ENCODE results near the gene CEP192.

Gene CEP192

GRCh38 chr18:13120255-13120654 lies 129.1 kb downstream of the CEP192 start:
- WGBS (ENCODE audit: insufficient coverage, insufficient read length): no CpG with 5 or more reads among the region's 3 CpGs
- H3K36me3 ChIP-seq (ENCODE audit: control insufficient read depth, insufficient read depth, low read length): peaks cover 3% of the 10 kb centered on the region; the same call in 1 of the 2 replicates

GRCh38 chr18:13120983-13121441 lies 129.8 kb downstream of the CEP192 start:
- Histone ChIP-seq H3K4me3 (ENCODE audit: low read length) (no peak overlapping the region), H3K4me1 (ENCODE audit: control insufficient read depth, insufficient read depth, low read length) (no peaks in the 10 kb centered on the region), H3K27ac (ENCODE audit: low read length) (no peak overlapping the region), H3K9me3 (ENCODE audit: control insufficient read depth, insufficient read depth, low read length) (no peaks in the 10 kb centered on the region), H3K36me3 (ENCODE audit: control insufficient read depth, insufficient read depth, low read length) (peaks cover 3% of the 10 kb centered on the region; the same call in 1 of the 2 replicates), H3K27me3 (ENCODE audit: control insufficient read depth, insufficient read depth, low read length) (no peaks in the 10 kb centered on the region)
- WGBS (ENCODE audit: insufficient coverage, insufficient read length): no CpG with 5 or more reads among the region's 4 CpGs
- DNase-seq (ENCODE audit: low read depth, low spot score): no peak

More at GRCh38 chr18:13120255-13120654, 129.1 kb downstream of the CEP192 start:
- Histone ChIP-seq H3K4me1 (ENCODE audit: control insufficient read depth, insufficient read depth, low read length) (no peaks in the 10 kb centered on the region), H3K4me3 (ENCODE audit: low read length) (no peak overlapping the region), H3K27me3 (ENCODE audit: control insufficient read depth, insufficient read depth, low read length) (no peaks in the 10 kb centered on the region), H3K9me3 (ENCODE audit: control insufficient read depth, insufficient read depth, low read length) (no peaks in the 10 kb centered on the region), H3K27ac (ENCODE audit: low read length) (no peak overlapping the region)
- no peak for DNase-seq (ENCODE audit: low read depth, low spot score)

GRCh38 chr18:13124411-13124810 lies 133.2 kb downstream of the CEP192 start:
- Histone ChIP-seq H3K27me3 (ENCODE audit: control insufficient read depth, insufficient read depth, low read length) (no peaks in the 10 kb centered on the region), H3K27ac (ENCODE audit: low read length) (no peak overlapping the region), H3K36me3 (ENCODE audit: control insufficient read depth, insufficient read depth, low read length) (peaks cover 3% of the 10 kb centered on the region; the same call in 1 of the 2 replicates), H3K9me3 (ENCODE audit: control insufficient read depth, insufficient read depth, low read length) (no peaks in the 10 kb centered on the region), H3K4me1 (ENCODE audit: control insufficient read depth, insufficient read depth, low read length) (no peaks in the 10 kb centered on the region), H3K4me3 (ENCODE audit: low read length) (no peak overlapping the region)
- DNase-seq (ENCODE audit: low read depth, low spot score): no peak
- WGBS (ENCODE audit: insufficient coverage, insufficient read length): no CpG with 5 or more reads among the region's 8 CpGs

- Histone ChIP-seq H3K4me1 (ENCODE audit: control insufficient read depth, insufficient read depth, low read length) (no peaks in the 10 kb centered on the region), H3K36me3 (ENCODE audit: control insufficient read depth, insufficient read depth, low read length) (peaks cover 3% of the 10 kb centered on the region; the same call in 1 of the 2 replicates), H3K27ac (ENCODE audit: low read length) (no peak overlapping the region), H3K27me3 (ENCODE audit: control insufficient read depth, insufficient read depth, low read length) (no peaks in the 10 kb centered on the region), H3K9me3 (ENCODE audit: control insufficient read depth, insufficient read depth, low read length) (no peaks in the 10 kb centered on the region), H3K4me3 (ENCODE audit: low read length) (no peak overlapping the region)
- DNase-seq (ENCODE audit: low read depth, low spot score): no peak
- WGBS (ENCODE audit: insufficient coverage, insufficient read length): no CpG with 5 or more reads among the region's 5 CpGs
Measured at GRCh38 chr18:13125191-13125590, 134.0 kb downstream of the CEP192 start.

- H3K4me3 ChIP-seq (ENCODE audit: low read length): no peak overlapping the region
- H3K27me3 ChIP-seq (ENCODE audit: control insufficient read depth, insufficient read depth, low read length): no peaks in the 10 kb centered on the region
- H3K36me3 ChIP-seq (ENCODE audit: control insufficient read depth, insufficient read depth, low read length): peaks cover 3% of the 10 kb centered on the region; the same call in 1 of the 2 replicates
- no peaks in the 10 kb centered on the region for H3K4me1 ChIP-seq (ENCODE audit: control insufficient read depth, insufficient read depth, low read length)
- no peak for DNase-seq (ENCODE audit: low read depth, low spot score)
- no CpG with 5 or more reads among the region's 17 CpGs for WGBS (ENCODE audit: insufficient coverage, insufficient read length)
- H3K9me3 ChIP-seq (ENCODE audit: control insufficient read depth, insufficient read depth, low read length): no peaks in the 10 kb centered on the region
- H3K27ac ChIP-seq (ENCODE audit: low read length): no peak overlapping the region
Measured at GRCh38 chr18:13126966-13127598, 135.9 kb downstream of the CEP192 start.

GRCh38 chr18:13131283-13131682 lies 140.1 kb downstream of the CEP192 start:
- Histone ChIP-seq H3K27ac (ENCODE audit: low read length) (no peak overlapping the region), H3K4me3 (ENCODE audit: low read length) (no peak overlapping the region), H3K9me3 (ENCODE audit: control insufficient read depth, insufficient read depth, low read length) (no peaks in the 10 kb centered on the region), H3K36me3 (ENCODE audit: control insufficient read depth, insufficient read depth, low read length) (peaks cover 3% of the 10 kb centered on the region; the same call in 1 of the 2 replicates), H3K27me3 (ENCODE audit: control insufficient read depth, insufficient read depth, low read length) (peaks cover 6% of the 10 kb centered on the region; the same call in 1 of the 2 replicates), H3K4me1 (ENCODE audit: control insufficient read depth, insufficient read depth, low read length) (0 out of 2 replicates have a peak, but pooled peaks cover 1% of the 10 kb centered on the region)
- no peak for DNase-seq (ENCODE audit: low read depth, low spot score)
- WGBS (ENCODE audit: insufficient coverage, insufficient read length): no CpG with 5 or more reads among the region's 6 CpGs

- DNase-seq (ENCODE audit: low read depth, low spot score): no peak
- H3K36me3 ChIP-seq (ENCODE audit: control insufficient read depth, insufficient read depth, low read length): peaks cover 2% of the 10 kb centered on the region; the same call in 1 of the 2 replicates
- H3K4me1 ChIP-seq (ENCODE audit: control insufficient read depth, insufficient read depth, low read length): 0 out of 2 replicates have a peak, but pooled peaks cover 1% of the 10 kb centered on the region
- no peaks in the 10 kb centered on the region for H3K9me3 ChIP-seq (ENCODE audit: control insufficient read depth, insufficient read depth, low read length)
- H3K4me3 ChIP-seq (ENCODE audit: low read length): no peak overlapping the region
- no CpG with 5 or more reads among the region's 52 CpGs for WGBS (ENCODE audit: insufficient coverage, insufficient read length)
- no peak overlapping the region for H3K27ac ChIP-seq (ENCODE audit: low read length)
- peaks cover 18% of the 10 kb centered on the region; the same call in 1 of the 2 replicates for H3K27me3 ChIP-seq (ENCODE audit: control insufficient read depth, insufficient read depth, low read length)
Measured at GRCh38 chr18:13134551-13135401, 143.6 kb downstream of the CEP192 start.

GRCh38 chr18:13136056-13136903 lies 145.1 kb downstream of the CEP192 start:
- WGBS (ENCODE audit: insufficient coverage, insufficient read length): no CpG with 5 or more reads among the region's 51 CpGs
- Histone ChIP-seq H3K9me3 (ENCODE audit: control insufficient read depth, insufficient read depth, low read length) (no peaks in the 10 kb centered on the region), H3K4me1 (ENCODE audit: control insufficient read depth, insufficient read depth, low read length) (0 out of 2 replicates have a peak, but pooled peaks cover 1% of the 10 kb centered on the region), H3K36me3 (ENCODE audit: control insufficient read depth, insufficient read depth, low read length) (peaks cover 2% of the 10 kb centered on the region; the same call in 1 of the 2 replicates), H3K4me3 (ENCODE audit: low read length) (peak overlapping the region; percentile 56), H3K27me3 (ENCODE audit: control insufficient read depth, insufficient read depth, low read length) (peaks cover 18% of the 10 kb centered on the region; the same call in 1 of the 2 replicates), H3K27ac (ENCODE audit: low read length) (no peak overlapping the region)
- DNase-seq (ENCODE audit: low read depth, low spot score): no peak

- Histone ChIP-seq H3K4me3 (ENCODE audit: low read length) (peak overlapping the region; percentile 56), H3K27me3 (ENCODE audit: control insufficient read depth, insufficient read depth, low read length) (peaks cover 18% of the 10 kb centered on the region; the same call in 1 of the 2 replicates), H3K27ac (ENCODE audit: low read length) (no peak overlapping the region), H3K36me3 (ENCODE audit: control insufficient read depth, insufficient read depth, low read length) (peaks cover 2% of the 10 kb centered on the region; the same call in 1 of the 2 replicates), H3K4me1 (ENCODE audit: control insufficient read depth, insufficient read depth, low read length) (0 out of 2 replicates have a peak, but pooled peaks cover 1% of the 10 kb centered on the region), H3K9me3 (ENCODE audit: control insufficient read depth, insufficient read depth, low read length) (no peaks in the 10 kb centered on the region)
- no CpG with 5 or more reads among the region's 74 CpGs for WGBS (ENCODE audit: insufficient coverage, insufficient read length)
- DNase-seq (ENCODE audit: low read depth, low spot score): no peak
Measured at GRCh38 chr18:13136904-13137669, 145.9 kb downstream of the CEP192 start.
